NCI-H2171 (cell line): Measurements from ENCODE around the gene BTRC.
A peak's percentile ranks its signal among the peaks of the same experiment; 100 is the strongest.
"Not testable (repeated sequence)": the region's sequence is repeated elsewhere in the genome, so short reads cannot be mapped to it uniquely, and the experiment has no call there.

Experiments used
- DNase-seq: peaks from one replicate; lab custom pipeline; 2025; lab: John Stamatoyannopoulos, UW

Gene BTRC

GRCh38 chr10:101346177-101346576, 7.8 kb upstream of the BTRC start:
- DNase-seq, result no peak

GRCh38 chr10:101351017-101351416, 2.9 kb upstream of the BTRC start:
- no peak for DNase-seq

- DNase-seq, result no peak
Measured at GRCh38 chr10:101351477-101351876, 2.5 kb upstream of the BTRC start.

- not testable (repeated sequence) for DNase-seq
Measured at GRCh38 chr10:101352857-101353256, 1.1 kb upstream of the BTRC start.

GRCh38 chr10:101354328-101355071, 535 bp downstream of the BTRC start:
- peak; percentile 22 for DNase-seq

- no peak for DNase-seq
Measured at GRCh38 chr10:101355072-101355706, 1.2 kb downstream of the BTRC start.

GRCh38 chr10:101356132-101356531, 2.2 kb downstream of the BTRC start:
- DNase-seq, result no peak

GRCh38 chr10:101357958-101358357, 4.0 kb downstream of the BTRC start:
- no peak for DNase-seq

- no peak for DNase-seq
Measured at GRCh38 chr10:101358706-101359300, 4.8 kb downstream of the BTRC start.

- not testable (repeated sequence) for DNase-seq
Measured at GRCh38 chr10:101360090-101360489, 6.1 kb downstream of the BTRC start.

- DNase-seq, result not testable (repeated sequence)
Measured at GRCh38 chr10:101360841-101361240, 6.9 kb downstream of the BTRC start.

GRCh38 chr10:101363850-101364400, 10.0 kb downstream of the BTRC start:
- DNase-seq, result no peak

GRCh38 chr10:101364721-101365120, 10.8 kb downstream of the BTRC start:
- no peak for DNase-seq

- DNase-seq, result peak; percentile 9
Measured at GRCh38 chr10:101367569-101368453, 13.8 kb downstream of the BTRC start.

- DNase-seq, result no peak
Measured at GRCh38 chr10:101373063-101373462, 19.1 kb downstream of the BTRC start.

GRCh38 chr10:101373993-101374392, 20.0 kb downstream of the BTRC start:
- DNase-seq, result not testable (repeated sequence)

GRCh38 chr10:101375076-101375475, 21.1 kb downstream of the BTRC start:
- DNase-seq, result no peak

GRCh38 chr10:101379663-101380352, 25.8 kb downstream of the BTRC start:
- DNase-seq, result no peak

GRCh38 chr10:101380353-101381017, 26.5 kb downstream of the BTRC start:
- no peak for DNase-seq

- no peak for DNase-seq
Measured at GRCh38 chr10:101385866-101386658, 32.1 kb downstream of the BTRC start.
